ENCODE data around the gene RNF167.

GRCh38 chr17:4920351-4921048, 19.6 kb upstream of the RNF167 start:
- TF ChIP-seq CTCF (IDR thresholded peaks at IDR 0.05; ENCODE audit: low read depth, low read length): no peak
- no peak for TF ChIP-seq EZH2phosphoT487 (IDR thresholded peaks at IDR 0.05; ENCODE audit: low read depth)
